WTC11 (cell line): ENCODE data around the gene EIF3I. TPM values are rescaled to one million over a fixed set of nuclear protein-coding genes. Genes with fewer than 3 reads are reported as not detected.

Experiments
- ATAC-seq: fragments of 200-7000 bp; cut with Tn5 transposase; 2 replicates; pipeline ENCODE4 v1.10.0; 2021; ENCODE audit warnings: mild to moderate bottlenecking, moderate library complexity
- CTCF ChIA-PET: fragments of 300-600 bp; sonication (Branson Sonifier 250); formaldehyde crosslinking; loops from one replicate; lab custom pipeline; 2021; ENCODE audit warnings: antibody characterized with exemption; lab: Charles Lee
- POLR2A ChIA-PET: fragments of 350-600 bp; sonication (Branson Sonifier 250); formaldehyde crosslinking; loops from one replicate; lab custom pipeline; 2021; ENCODE audit warnings: antibody characterized with exemption; lab: Charles Lee
- DNase-seq: peaks from one replicate; pipeline ENCODE4 v3.0.0; 2021; ENCODE audit warnings: low spot score
- H3K27ac Mint-ChIP-seq: 2 replicates; pipeline ENCODE4 v1.8.0; 2021; ENCODE audit warnings: mixed read lengths
- H3K27me3 Mint-ChIP-seq: 2 replicates; pipeline ENCODE4 v1.8.0; 2021; ENCODE audit warnings: low read depth, mild to moderate bottlenecking, moderate library complexity, mixed read lengths
- H3K36me3 Mint-ChIP-seq: 2 replicates; pipeline ENCODE4 v1.8.0; 2021; ENCODE audit warnings: mixed read lengths
- H3K4me1 Mint-ChIP-seq: 2 replicates; pipeline ENCODE4 v1.8.0; 2022; ENCODE audit warnings: mixed read lengths
- H3K4me3 Mint-ChIP-seq: 2 replicates; pipeline ENCODE4 v1.8.0; 2021; ENCODE audit warnings: mild to moderate bottlenecking, moderate library complexity, mixed read lengths
- H3K9me3 Mint-ChIP-seq: 2 replicates; pipeline ENCODE4 v1.8.0; 2021; ENCODE audit warnings: mixed read lengths
- ATF1 ChIP-seq: sonication (generic); formaldehyde crosslinking; IDR thresholded peaks from 2 replicates; pipeline ENCODE4 v1.8.1; 2023; ENCODE audit warnings: mild to moderate bottlenecking, moderate library complexity, missing genetic modification reagents
- CREM ChIP-seq: sonication (generic); formaldehyde crosslinking; IDR thresholded peaks from 2 replicates; pipeline ENCODE4 v1.8.1; 2022; ENCODE audit warnings: mild to moderate bottlenecking, missing genetic modification reagents, moderate library complexity
- ESRRA ChIP-seq: sonication (generic); formaldehyde crosslinking; IDR thresholded peaks from 2 replicates; pipeline ENCODE4 v1.8.1; 2022; ENCODE audit warnings: mild to moderate bottlenecking, missing genetic modification reagents, borderline replicate concordance
- FOXJ3 ChIP-seq: sonication (generic); formaldehyde crosslinking; IDR thresholded peaks from 2 replicates; pipeline ENCODE4 v1.9.0; 2021; ENCODE audit warnings: missing genetic modification reagents, mild to moderate bottlenecking, borderline replicate concordance
- GTF2I ChIP-seq: fragments of 250-450 bp; sonication (Bioruptor Pico); conservative IDR thresholded peaks from 2 replicates; pipeline ENCODE4 v1.4.0; 2021; ENCODE audit warnings: mild to moderate bottlenecking
- RELA ChIP-seq: sonication (generic); formaldehyde crosslinking; IDR thresholded peaks from 2 replicates; pipeline ENCODE4 v1.8.1; 2022; ENCODE audit warnings: missing genetic modification reagents, mild to moderate bottlenecking, borderline replicate concordance
- SOX15 ChIP-seq: fragments of 250-450 bp; sonication (Bioruptor Pico); IDR thresholded peaks from 2 replicates; pipeline ENCODE4 v1.9.0; 2021; ENCODE audit warnings: mild to moderate bottlenecking
- SP1 ChIP-seq: sonication (generic); formaldehyde crosslinking; conservative IDR thresholded peaks from 2 replicates; pipeline ENCODE4 v1.8.1; 2022; ENCODE audit warnings: missing genetic modification reagents
- TEAD1 ChIP-seq: sonication (generic); formaldehyde crosslinking; IDR thresholded peaks from 2 replicates; pipeline ENCODE4 v1.8.0; 2022; ENCODE audit warnings: mild to moderate bottlenecking, missing genetic modification reagents
- TEAD4 ChIP-seq: sonication (generic); formaldehyde crosslinking; IDR thresholded peaks from 2 replicates; pipeline ENCODE4 v1.8.0; 2022; ENCODE audit warnings: mild to moderate bottlenecking, missing genetic modification reagents
- TP53 ChIP-seq: sonication (generic); formaldehyde crosslinking; IDR thresholded peaks from 2 replicates; pipeline ENCODE4 v1.8.1; 2023; ENCODE audit warnings: mild to moderate bottlenecking, missing genetic modification reagents
- ZNF416 ChIP-seq: fragments of 250-450 bp; sonication (Bioruptor Pico); IDR thresholded peaks from 2 replicates; pipeline ENCODE4 v1.9.0; 2021; ENCODE audit warnings: mild to moderate bottlenecking, inconsistent platforms
- total RNA-seq: library from RNA; stranded (reverse); gene quantifications from 3 replicates; pipeline ENCODE4 v1.2.3, GENCODE V29; 2021
- TF ChIP-seq, protein P1 (sequence below): sonication (generic); formaldehyde crosslinking; IDR thresholded peaks from 2 replicates; pipeline ENCODE4 v1.8.0; 2023; ENCODE audit warnings: missing genetic modification reagents
- TF ChIP-seq, protein P2 (sequence below): sonication (generic); formaldehyde crosslinking; conservative IDR thresholded peaks from 2 replicates; pipeline ENCODE4 v1.8.1; 2023; ENCODE audit warnings: mild to moderate bottlenecking, low read depth, missing genetic modification reagents, moderate library complexity
- TF ChIP-seq, protein P3 (sequence below): fragments of 250-450 bp; sonication (Bioruptor Pico); IDR thresholded peaks from 2 replicates; pipeline ENCODE4 v1.9.0; 2021; ENCODE audit warnings: mild to moderate bottlenecking
- TF ChIP-seq, protein P4 (sequence below): sonication (generic); formaldehyde crosslinking; IDR thresholded peaks from 2 replicates; pipeline ENCODE4 v1.8.0; 2022; ENCODE audit warnings: mild to moderate bottlenecking, missing genetic modification reagents
- TF ChIP-seq, protein P5 (sequence below): sonication (generic); formaldehyde crosslinking; conservative IDR thresholded peaks from 2 replicates; pipeline ENCODE4 v1.8.1; 2022; ENCODE audit warnings: mild to moderate bottlenecking, missing genetic modification reagents
- TF ChIP-seq, protein P6 (sequence below): sonication (generic); formaldehyde crosslinking; IDR thresholded peaks from 2 replicates; pipeline ENCODE4 v1.8.1; 2023; ENCODE audit warnings: mild to moderate bottlenecking, missing genetic modification reagents
- TF ChIP-seq, protein P7 (sequence below): sonication (generic); formaldehyde crosslinking; IDR thresholded peaks from 2 replicates; pipeline ENCODE4 v1.8.0; 2022; ENCODE audit warnings: missing genetic modification reagents
- TF ChIP-seq, protein P8 (sequence below): fragments of 250-450 bp; sonication (Bioruptor Pico); IDR thresholded peaks from 2 replicates; pipeline ENCODE4 v1.9.0; 2021; ENCODE audit warnings: mild to moderate bottlenecking

The EIF3I gene
- total RNA-seq, 1 experiment from 2014 or later, result 237 TPM

DNA sequence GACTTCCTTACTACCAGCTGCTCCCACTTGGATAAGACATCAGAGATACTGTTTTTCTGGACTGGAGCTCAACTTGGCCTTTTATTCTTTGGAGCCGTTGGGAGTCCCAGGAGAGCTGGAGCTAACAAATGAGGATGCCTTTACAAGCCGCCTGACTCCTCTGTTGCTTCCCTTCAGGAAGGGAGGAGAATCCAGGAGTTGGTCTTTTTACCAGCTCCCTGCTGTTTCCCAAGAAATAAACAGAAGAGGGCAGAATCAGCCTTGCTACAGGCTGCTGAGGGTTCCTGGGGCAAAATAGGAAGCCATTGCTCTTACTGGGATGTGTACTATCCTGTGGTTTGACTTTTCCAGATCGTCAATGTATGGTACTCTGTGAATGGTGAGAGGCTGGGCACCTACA lies 1.5 kb downstream of the EIF3I start:
- TF ChIP-seq TP53 (no peak), FOXJ3 (CRISPR knock-in tag) (no peak), SOX15 (CRISPR knock-in tag) (no peak), ATF1 (CRISPR knock-in tag) (no peak)
- TF ChIP-seq, protein P1, sequence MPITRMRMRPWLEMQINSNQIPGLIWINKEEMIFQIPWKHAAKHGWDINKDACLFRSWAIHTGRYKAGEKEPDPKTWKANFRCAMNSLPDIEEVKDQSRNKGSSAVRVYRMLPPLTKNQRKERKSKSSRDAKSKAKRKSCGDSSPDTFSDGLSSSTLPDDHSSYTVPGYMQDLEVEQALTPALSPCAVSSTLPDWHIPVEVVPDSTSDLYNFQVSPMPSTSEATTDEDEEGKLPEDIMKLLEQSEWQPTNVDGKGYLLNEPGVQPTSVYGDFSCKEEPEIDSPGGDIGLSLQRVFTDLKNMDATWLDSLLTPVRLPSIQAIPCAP (CRISPR knock-in tag), result no peak
- TF ChIP-seq, protein P2, sequence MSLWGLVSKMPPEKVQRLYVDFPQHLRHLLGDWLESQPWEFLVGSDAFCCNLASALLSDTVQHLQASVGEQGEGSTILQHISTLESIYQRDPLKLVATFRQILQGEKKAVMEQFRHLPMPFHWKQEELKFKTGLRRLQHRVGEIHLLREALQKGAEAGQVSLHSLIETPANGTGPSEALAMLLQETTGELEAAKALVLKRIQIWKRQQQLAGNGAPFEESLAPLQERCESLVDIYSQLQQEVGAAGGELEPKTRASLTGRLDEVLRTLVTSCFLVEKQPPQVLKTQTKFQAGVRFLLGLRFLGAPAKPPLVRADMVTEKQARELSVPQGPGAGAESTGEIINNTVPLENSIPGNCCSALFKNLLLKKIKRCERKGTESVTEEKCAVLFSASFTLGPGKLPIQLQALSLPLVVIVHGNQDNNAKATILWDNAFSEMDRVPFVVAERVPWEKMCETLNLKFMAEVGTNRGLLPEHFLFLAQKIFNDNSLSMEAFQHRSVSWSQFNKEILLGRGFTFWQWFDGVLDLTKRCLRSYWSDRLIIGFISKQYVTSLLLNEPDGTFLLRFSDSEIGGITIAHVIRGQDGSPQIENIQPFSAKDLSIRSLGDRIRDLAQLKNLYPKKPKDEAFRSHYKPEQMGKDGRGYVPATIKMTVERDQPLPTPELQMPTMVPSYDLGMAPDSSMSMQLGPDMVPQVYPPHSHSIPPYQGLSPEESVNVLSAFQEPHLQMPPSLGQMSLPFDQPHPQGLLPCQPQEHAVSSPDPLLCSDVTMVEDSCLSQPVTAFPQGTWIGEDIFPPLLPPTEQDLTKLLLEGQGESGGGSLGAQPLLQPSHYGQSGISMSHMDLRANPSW (CRISPR knock-in tag), result no peak
- TF ChIP-seq, protein P3, sequence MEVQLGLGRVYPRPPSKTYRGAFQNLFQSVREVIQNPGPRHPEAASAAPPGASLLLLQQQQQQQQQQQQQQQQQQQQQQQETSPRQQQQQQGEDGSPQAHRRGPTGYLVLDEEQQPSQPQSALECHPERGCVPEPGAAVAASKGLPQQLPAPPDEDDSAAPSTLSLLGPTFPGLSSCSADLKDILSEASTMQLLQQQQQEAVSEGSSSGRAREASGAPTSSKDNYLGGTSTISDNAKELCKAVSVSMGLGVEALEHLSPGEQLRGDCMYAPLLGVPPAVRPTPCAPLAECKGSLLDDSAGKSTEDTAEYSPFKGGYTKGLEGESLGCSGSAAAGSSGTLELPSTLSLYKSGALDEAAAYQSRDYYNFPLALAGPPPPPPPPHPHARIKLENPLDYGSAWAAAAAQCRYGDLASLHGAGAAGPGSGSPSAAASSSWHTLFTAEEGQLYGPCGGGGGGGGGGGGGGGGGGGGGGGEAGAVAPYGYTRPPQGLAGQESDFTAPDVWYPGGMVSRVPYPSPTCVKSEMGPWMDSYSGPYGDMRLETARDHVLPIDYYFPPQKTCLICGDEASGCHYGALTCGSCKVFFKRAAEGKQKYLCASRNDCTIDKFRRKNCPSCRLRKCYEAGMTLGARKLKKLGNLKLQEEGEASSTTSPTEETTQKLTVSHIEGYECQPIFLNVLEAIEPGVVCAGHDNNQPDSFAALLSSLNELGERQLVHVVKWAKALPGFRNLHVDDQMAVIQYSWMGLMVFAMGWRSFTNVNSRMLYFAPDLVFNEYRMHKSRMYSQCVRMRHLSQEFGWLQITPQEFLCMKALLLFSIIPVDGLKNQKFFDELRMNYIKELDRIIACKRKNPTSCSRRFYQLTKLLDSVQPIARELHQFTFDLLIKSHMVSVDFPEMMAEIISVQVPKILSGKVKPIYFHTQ (CRISPR knock-in tag), result no peak
- H3K4me3 Mint-ChIP-seq, result peak overlapping the region; percentile 95
- POLR2A ChIA-PET, result no interaction called here
- DNase-seq (no peak), ATAC-seq (no peak)
- CTCF ChIA-PET, result interaction anchor here (0.8 to 3.5 kb wide), 2 partner anchors 17 to 26 kb away, joined by 3 to 23 read pairs; no protein-coding TSS in a partner anchor
- peaks cover 13% of the 10 kb centered on the region for H3K4me1 Mint-ChIP-seq
- no peaks in the 10 kb centered on the region for H3K9me3 Mint-ChIP-seq
- H3K27me3 Mint-ChIP-seq, result no peaks in the 10 kb centered on the region
- H3K36me3 Mint-ChIP-seq, result peaks cover 33% of the 10 kb centered on the region
- peak overlapping the region; percentile 33; the same call in 1 of the 2 replicates for H3K27ac Mint-ChIP-seq

DNA sequence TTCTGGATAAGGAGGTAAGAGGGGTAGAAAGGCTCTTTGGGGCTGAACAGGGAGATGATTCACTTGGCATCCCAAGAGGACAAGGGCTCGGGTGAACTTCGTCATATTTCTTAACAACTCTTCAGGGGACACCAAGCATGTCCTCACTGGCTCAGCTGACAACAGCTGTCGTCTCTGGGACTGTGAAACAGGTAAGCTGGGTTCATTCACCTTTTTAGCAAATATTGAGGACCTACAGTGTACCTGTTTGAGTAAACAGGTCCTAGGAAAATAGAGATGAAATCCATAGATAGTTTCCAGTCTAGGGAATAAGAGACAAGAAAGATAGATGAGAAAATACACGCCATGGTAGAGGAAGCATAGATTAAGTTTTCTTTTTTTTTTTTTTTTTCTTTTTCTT lies 2.1 kb downstream of the EIF3I start:
- H3K27me3 Mint-ChIP-seq, result no peaks in the 10 kb centered on the region
- peaks cover 13% of the 10 kb centered on the region for H3K4me1 Mint-ChIP-seq
- H3K36me3 Mint-ChIP-seq, result peaks cover 39% of the 10 kb centered on the region
- H3K4me3 Mint-ChIP-seq, result peak overlapping the region; percentile 95
- no peaks in the 10 kb centered on the region for H3K9me3 Mint-ChIP-seq
- ChIA-PET POLR2A (no interaction called here), CTCF (interaction anchor here (3.5 kb wide), 1 partner anchor 25 kb away, joined by 23 read pairs; no protein-coding TSS in a partner anchor)
- peak overlapping the region; percentile 33; the same call in 1 of the 2 replicates for H3K27ac Mint-ChIP-seq
- no peak for DNase-seq
- ATAC-seq, result no peak
- TF ChIP-seq, protein P4, sequence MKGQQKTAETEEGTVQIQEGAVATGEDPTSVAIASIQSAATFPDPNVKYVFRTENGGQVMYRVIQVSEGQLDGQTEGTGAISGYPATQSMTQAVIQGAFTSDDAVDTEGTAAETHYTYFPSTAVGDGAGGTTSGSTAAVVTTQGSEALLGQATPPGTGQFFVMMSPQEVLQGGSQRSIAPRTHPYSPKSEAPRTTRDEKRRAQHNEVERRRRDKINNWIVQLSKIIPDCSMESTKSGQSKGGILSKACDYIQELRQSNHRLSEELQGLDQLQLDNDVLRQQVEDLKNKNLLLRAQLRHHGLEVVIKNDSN, result no peak
- TF ChIP-seq SP1 (CRISPR knock-in tag) (no peak), RELA (CRISPR knock-in tag) (no peak), CREM (no peak), TEAD1 (CRISPR knock-in tag) (no peak)

DNA sequence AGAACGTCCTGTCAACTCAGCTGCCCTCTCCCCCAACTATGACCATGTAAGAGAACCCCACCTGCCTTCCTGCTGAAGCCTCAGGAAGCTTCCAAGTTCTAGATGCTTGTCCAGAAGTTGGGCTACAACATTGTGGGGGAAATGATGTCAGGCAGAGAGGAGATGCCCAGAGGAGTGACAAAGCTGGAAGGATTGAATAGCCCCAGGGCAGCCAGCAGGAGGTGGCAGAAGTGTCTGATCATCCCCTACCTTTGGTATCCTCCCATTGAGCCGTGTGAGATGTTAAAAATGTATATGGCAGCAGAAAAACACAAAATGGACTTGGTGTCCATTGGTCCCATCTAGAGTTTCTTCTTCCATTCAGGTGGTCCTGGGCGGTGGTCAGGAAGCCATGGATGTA lies 6.6 kb downstream of the EIF3I start:
- ATAC-seq (no peak), DNase-seq (no peak)
- peaks cover 62% of the 10 kb centered on the region for H3K36me3 Mint-ChIP-seq
- TF ChIP-seq, protein P5, sequence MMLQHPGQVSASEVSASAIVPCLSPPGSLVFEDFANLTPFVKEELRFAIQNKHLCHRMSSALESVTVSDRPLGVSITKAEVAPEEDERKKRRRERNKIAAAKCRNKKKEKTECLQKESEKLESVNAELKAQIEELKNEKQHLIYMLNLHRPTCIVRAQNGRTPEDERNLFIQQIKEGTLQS, result no peak
- TF ChIP-seq, protein P6, sequence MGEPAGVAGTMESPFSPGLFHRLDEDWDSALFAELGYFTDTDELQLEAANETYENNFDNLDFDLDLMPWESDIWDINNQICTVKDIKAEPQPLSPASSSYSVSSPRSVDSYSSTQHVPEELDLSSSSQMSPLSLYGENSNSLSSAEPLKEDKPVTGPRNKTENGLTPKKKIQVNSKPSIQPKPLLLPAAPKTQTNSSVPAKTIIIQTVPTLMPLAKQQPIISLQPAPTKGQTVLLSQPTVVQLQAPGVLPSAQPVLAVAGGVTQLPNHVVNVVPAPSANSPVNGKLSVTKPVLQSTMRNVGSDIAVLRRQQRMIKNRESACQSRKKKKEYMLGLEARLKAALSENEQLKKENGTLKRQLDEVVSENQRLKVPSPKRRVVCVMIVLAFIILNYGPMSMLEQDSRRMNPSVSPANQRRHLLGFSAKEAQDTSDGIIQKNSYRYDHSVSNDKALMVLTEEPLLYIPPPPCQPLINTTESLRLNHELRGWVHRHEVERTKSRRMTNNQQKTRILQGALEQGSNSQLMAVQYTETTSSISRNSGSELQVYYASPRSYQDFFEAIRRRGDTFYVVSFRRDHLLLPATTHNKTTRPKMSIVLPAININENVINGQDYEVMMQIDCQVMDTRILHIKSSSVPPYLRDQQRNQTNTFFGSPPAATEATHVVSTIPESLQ (CRISPR knock-in tag), result no peak
- no peak for TF ChIP-seq ESRRA (CRISPR knock-in tag)
- no peak for TF ChIP-seq TEAD4 (CRISPR knock-in tag)
- no peak for TF ChIP-seq GTF2I (CRISPR knock-in tag)
- TF ChIP-seq ZNF416 (CRISPR knock-in tag), result no peak
- TF ChIP-seq, protein P7, sequence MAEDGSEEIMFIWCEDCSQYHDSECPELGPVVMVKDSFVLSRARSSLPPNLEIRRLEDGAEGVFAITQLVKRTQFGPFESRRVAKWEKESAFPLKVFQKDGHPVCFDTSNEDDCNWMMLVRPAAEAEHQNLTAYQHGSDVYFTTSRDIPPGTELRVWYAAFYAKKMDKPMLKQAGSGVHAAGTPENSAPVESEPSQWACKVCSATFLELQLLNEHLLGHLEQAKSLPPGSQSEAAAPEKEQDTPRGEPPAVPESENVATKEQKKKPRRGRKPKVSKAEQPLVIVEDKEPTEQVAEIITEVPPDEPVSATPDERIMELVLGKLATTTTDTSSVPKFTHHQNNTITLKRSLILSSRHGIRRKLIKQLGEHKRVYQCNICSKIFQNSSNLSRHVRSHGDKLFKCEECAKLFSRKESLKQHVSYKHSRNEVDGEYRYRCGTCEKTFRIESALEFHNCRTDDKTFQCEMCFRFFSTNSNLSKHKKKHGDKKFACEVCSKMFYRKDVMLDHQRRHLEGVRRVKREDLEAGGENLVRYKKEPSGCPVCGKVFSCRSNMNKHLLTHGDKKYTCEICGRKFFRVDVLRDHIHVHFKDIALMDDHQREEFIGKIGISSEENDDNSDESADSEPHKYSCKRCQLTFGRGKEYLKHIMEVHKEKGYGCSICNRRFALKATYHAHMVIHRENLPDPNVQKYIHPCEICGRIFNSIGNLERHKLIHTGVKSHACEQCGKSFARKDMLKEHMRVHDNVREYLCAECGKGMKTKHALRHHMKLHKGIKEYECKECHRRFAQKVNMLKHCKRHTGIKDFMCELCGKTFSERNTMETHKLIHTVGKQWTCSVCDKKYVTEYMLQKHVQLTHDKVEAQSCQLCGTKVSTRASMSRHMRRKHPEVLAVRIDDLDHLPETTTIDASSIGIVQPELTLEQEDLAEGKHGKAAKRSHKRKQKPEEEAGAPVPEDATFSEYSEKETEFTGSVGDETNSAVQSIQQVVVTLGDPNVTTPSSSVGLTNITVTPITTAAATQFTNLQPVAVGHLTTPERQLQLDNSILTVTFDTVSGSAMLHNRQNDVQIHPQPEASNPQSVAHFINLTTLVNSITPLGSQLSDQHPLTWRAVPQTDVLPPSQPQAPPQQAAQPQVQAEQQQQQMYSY (CRISPR knock-in tag), result no peak
- TF ChIP-seq, protein P8, sequence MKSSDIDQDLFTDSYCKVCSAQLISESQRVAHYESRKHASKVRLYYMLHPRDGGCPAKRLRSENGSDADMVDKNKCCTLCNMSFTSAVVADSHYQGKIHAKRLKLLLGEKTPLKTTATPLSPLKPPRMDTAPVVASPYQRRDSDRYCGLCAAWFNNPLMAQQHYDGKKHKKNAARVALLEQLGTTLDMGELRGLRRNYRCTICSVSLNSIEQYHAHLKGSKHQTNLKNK (CRISPR knock-in tag), result no peak
- peaks cover 5% of the 10 kb centered on the region for H3K4me1 Mint-ChIP-seq
- POLR2A ChIA-PET, result no interaction called here
- CTCF ChIA-PET, result no interaction called here
- no peaks in the 10 kb centered on the region for H3K9me3 Mint-ChIP-seq
- no peak overlapping the region for H3K27ac Mint-ChIP-seq
- H3K27me3 Mint-ChIP-seq, result no peaks in the 10 kb centered on the region
- H3K4me3 Mint-ChIP-seq, result no peak overlapping the region
